ENCODE results near the gene EPHB2.

Gene EPHB2

DNA sequence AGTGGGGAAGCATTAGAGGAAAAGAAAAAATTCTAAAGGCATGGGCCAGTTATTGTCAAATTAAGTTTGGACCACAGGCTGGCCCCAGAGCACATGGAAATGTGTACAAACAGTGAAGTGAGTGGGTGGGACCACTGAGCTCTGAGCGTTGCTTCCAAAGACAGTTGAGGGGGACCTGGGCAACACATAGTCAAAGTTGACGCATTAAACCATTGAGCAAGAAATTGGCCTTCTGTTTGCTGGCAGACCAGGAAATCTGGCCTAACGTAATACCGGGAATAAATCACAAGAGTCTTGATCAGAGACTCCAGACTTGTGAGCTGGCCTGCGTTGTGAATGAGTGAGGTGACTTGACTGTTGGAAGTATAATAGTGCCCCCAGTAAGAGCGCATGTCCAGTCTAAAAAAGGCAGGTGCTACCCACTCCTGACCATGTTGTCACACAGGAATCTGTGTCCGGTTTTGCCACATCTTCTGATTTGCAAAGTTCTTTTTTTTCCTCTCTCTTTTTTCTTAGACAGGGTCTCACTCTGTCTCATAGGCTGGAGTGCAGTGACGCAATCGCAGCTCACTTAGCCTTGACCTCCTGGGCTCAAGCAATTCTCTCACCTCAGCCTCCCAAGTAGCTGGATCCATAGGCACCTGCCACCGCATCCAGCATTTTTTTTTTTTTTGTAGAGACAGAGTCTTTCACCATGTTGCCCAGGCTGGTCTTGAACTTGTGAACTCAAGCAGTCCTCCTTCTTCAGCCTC is 10.7 kb downstream of the EPHB2 start:
- Mint-ChIP-seq H3K4me1 (no peaks in the 10 kb centered on the region), H3K36me3 (no peaks in the 10 kb centered on the region), H3K27ac (no peak overlapping the region), H3K4me3 (no peak overlapping the region), H3K27me3 (peaks cover 13% of the 10 kb centered on the region), H3K9me3 (no peaks in the 10 kb centered on the region)
- DNase-seq (ENCODE audit: low spot score in 2 of 2): no peak
- no peak for ATAC-seq (ENCODE audit: low read depth)

DNA sequence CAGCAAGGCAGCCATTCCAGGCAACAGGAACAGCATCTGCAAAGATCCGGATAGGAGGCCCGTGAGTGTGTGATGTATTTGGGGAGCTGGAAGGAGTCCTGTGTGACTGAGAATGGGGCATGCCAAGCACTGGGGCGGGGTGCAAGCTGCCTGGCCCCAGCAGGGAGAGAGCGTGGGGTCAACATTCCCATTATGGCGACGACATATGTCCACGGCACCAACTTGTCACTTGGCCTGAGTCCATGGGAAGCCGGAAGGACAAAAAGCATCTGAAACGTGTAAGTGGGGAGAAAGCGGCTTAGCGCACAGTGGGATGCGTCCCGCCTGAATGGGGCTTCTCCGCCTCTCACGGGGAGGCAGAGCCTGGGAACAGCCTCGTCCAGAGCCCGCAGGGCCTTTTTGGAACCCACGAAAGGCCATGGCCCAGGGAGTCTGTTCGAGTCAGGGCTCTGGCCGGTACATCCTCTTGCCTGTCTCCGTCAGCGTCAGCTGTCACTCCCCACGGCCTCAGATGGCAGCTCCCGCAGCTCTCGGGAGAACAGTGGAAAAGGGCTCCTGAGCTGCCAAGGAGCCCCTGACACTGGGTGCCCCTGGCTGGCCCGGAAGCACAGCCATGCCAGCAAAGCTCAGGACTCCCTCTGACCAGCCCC is 12.4 kb downstream of the EPHB2 start:
- ATAC-seq (ENCODE audit: low read depth): no peak
- no peaks in the 10 kb centered on the region for H3K9me3 Mint-ChIP-seq
- H3K27me3 Mint-ChIP-seq: peaks cover 17% of the 10 kb centered on the region
- DNase-seq (ENCODE audit: low spot score in 2 of 2): no peak
- no peak overlapping the region for H3K4me3 Mint-ChIP-seq
- no peaks in the 10 kb centered on the region for H3K4me1 Mint-ChIP-seq
- H3K27ac Mint-ChIP-seq: no peak overlapping the region
- no peaks in the 10 kb centered on the region for H3K36me3 Mint-ChIP-seq

DNA sequence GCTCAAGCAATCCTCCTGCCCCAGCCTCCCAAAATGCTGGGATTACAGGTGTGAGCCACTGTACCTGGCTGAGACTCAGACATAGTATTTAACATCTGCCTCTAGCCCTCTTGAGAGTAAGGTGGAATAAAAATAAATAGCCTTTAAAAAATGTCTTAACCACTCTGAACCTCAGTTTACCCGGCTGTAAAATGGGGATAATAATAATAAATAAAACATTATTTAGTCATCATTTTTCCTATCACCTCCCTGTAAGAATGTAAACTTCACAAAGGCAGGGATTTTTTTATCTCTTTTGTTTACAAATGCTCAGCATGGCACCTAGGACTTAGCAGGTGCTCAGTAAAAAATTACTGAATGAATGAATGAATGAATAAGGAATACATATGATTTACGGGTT is 17.2 kb downstream of the EPHB2 start:
- Mint-ChIP-seq H3K4me1 (no peaks in the 10 kb centered on the region), H3K27me3 (peaks cover 15% of the 10 kb centered on the region), H3K36me3 (no peaks in the 10 kb centered on the region), H3K27ac (no peak overlapping the region), H3K4me3 (no peak overlapping the region), H3K9me3 (no peaks in the 10 kb centered on the region)
- DNase-seq (ENCODE audit: low spot score in 2 of 2) (no peak), ATAC-seq (ENCODE audit: low read depth) (no peak)

DNA sequence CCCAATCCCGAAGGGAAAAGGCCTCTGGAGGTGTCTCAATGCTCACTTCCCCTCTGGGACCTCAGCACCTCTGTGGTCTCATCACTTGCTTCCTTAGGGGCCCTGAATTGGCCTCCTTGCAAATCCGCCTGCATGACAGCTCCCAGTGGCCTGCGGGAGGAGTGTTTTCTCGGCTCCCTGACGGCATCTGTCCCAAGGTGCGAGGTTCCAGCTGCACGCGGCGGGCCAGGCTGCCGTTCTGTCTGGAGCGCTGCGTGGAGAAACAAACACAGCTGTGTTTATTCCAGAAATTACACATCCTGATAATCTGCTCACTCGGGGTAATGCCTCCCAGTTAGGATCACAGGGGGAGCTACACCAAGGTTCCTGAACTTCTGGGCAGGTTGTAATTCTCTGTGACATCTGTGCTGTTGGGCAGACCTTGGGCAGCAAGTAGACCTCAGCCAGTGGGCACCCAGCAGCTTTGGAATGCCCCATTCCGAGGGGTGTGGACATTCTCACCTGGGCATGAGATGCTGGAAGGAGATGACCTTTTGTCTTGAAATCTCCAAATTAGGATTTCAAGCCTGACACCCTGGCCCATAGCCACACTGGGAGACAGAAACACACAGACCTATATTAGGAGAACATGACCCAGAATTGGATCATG is 18.2 kb downstream of the EPHB2 start:
- no peaks in the 10 kb centered on the region for H3K4me1 Mint-ChIP-seq
- H3K27me3 Mint-ChIP-seq: peaks cover 15% of the 10 kb centered on the region
- H3K27ac Mint-ChIP-seq: no peak overlapping the region
- DNase-seq (ENCODE audit: low spot score in 2 of 2): no peak
- no peak for ATAC-seq (ENCODE audit: low read depth)
- no peak overlapping the region for H3K4me3 Mint-ChIP-seq
- H3K9me3 Mint-ChIP-seq: no peaks in the 10 kb centered on the region
- no peaks in the 10 kb centered on the region for H3K36me3 Mint-ChIP-seq

DNA sequence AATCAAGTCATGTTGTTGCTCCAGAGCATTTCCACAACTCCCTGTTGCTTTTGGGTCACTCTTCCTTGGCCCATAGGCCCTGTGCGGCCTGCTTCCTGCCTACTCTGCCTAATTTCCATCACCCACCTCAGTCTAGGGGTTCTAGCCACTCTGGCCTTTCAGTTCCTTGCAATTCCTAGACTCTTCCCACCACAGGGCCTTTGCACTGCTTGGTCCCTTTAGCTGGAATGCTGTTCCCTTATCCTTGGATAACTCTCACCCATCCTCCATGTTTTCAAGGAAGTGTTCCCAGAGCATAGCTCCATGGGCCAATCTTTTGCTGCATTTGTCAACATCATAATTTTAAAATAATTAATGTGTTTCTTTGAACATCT is 18.7 kb downstream of the EPHB2 start:
- H3K27me3 Mint-ChIP-seq: peaks cover 15% of the 10 kb centered on the region

DNA sequence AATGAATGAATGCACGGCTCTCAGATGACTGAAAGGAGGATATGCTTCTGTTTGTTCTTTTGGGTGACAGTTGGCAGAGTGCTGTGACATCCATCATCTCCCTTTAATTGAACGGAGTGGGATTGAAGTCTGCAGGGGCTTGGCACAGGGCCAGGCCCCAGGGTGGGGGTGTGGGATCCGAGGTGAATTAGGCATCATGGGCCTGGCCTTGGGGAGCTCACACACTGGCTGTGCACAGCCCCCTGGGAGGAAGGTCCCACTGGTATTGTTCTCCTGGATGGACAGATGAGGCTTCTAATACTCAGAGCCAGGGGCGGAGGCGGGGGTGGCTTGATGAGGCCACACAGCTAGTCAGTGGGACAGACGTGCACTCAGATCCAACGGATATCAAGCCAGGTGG is 19.3 kb downstream of the EPHB2 start:
- Mint-ChIP-seq H3K27me3 (peaks cover 13% of the 10 kb centered on the region), H3K4me1 (no peaks in the 10 kb centered on the region), H3K36me3 (no peaks in the 10 kb centered on the region), H3K4me3 (no peak overlapping the region), H3K27ac (no peak overlapping the region), H3K9me3 (no peaks in the 10 kb centered on the region)
- no peak for ATAC-seq (ENCODE audit: low read depth)
- no peak for DNase-seq (ENCODE audit: low spot score in 2 of 2)

More for the DNA sequence above, 18.7 kb downstream of the EPHB2 start:
- no peak overlapping the region for H3K27ac Mint-ChIP-seq
- no peak overlapping the region for H3K4me3 Mint-ChIP-seq
- DNase-seq (ENCODE audit: low spot score in 2 of 2) (no peak), ATAC-seq (ENCODE audit: low read depth) (no peak)
- H3K36me3 Mint-ChIP-seq: no peaks in the 10 kb centered on the region
- H3K9me3 Mint-ChIP-seq: no peaks in the 10 kb centered on the region
- no peaks in the 10 kb centered on the region for H3K4me1 Mint-ChIP-seq

DNA sequence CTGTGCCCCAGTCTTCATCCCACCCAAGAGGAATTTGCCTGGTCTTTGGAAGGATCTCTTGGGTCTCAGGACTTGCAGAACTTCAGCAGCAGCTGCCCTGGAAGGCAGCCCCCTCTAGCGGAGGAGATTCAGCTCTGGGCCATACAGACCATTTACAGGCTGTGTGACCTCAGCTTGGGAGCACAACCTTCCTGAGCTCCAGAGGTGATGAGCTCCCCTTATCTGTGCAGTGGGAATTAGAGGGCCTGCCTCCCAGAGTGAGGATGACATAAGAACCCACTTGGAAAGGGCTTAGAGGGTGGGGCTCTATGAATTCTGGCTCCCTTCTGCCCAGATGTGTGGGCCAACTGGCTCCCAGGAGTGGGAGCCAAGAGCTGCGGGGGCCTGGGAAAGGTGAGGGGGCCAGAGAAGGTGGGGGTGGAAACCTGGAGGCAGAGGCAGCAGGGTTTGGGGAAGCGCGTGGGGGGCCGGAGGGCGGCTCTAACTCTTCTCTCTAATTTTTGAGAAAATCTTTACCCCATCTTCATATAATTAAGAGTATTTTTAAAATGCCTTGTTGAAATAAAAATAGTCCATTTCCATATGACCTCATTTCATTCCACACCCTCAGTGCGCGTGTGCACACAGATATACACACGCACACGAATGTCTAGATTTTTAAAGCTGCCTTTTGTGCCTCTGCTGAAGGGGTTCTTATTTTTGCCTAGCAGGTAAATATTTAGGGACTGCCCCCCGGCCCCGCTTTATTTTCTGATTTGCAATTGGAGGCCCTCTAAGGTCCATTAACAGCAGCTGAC is 21.5 kb downstream of the EPHB2 start:
- no peak overlapping the region for H3K27ac Mint-ChIP-seq
- peaks cover 1% of the 10 kb centered on the region for H3K27me3 Mint-ChIP-seq
- no peaks in the 10 kb centered on the region for H3K4me1 Mint-ChIP-seq
- ATAC-seq (ENCODE audit: low read depth) (no peak), DNase-seq (ENCODE audit: low spot score in 2 of 2) (no peak)
- no peaks in the 10 kb centered on the region for H3K36me3 Mint-ChIP-seq
- no peak overlapping the region for H3K4me3 Mint-ChIP-seq
- H3K9me3 Mint-ChIP-seq: no peaks in the 10 kb centered on the region

DNA sequence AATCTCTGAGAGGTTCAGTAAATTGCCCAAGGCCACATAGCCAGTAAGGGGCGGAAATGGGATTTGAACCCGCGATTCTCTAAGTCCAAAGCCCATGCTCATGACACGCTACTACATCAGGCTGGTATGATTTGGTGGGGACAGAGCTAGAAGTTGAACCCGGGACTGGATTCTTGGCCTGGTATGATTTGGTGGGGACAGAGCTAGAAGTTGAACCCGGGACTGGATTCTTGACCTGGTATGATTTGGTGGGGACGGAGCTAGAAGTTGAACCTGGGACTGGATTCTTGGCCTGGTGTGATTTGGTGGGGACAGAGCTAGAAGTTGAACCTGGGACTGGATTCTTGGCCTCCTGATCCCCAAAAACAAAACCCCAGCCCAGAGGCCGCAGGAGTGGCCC is 23.0 kb downstream of the EPHB2 start:
- Mint-ChIP-seq H3K27ac (no peak overlapping the region), H3K9me3 (no peaks in the 10 kb centered on the region), H3K4me3 (no peak overlapping the region), H3K27me3 (peaks cover 1% of the 10 kb centered on the region), H3K4me1 (peaks cover 2% of the 10 kb centered on the region), H3K36me3 (no peaks in the 10 kb centered on the region)
- DNase-seq (ENCODE audit: low spot score in 2 of 2) (no peak), ATAC-seq (ENCODE audit: low read depth) (no peak)

DNA sequence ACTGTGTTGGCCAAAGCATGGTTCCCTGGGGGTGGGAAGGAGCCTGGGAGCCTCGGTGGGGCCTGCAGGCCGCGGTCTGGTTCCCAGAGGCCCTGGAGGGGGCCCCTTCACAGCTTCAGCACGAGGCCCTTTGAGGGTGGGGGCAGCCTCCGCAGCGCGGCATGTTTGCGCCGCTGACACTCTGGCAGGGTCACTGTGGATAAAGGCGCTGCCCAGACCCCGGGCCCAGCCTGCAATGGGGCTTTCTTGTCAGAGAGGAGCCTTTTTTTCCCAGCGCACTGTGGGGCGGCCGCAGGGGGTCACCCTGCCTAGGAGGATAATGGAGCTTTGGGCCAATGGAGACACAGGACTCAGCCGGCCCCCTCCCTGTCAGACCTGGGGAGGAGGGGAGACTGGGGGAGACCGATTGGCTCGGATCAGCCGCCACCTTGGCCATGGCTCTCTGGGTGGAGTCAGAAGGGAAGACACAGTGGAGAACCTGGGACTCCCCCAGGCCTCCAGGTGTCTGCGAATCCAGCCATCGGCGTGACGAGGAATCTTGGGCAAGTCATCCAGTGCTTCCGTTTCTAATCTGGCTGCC is 26.0 kb downstream of the EPHB2 start:
- no peak overlapping the region for H3K4me3 Mint-ChIP-seq
- no peak overlapping the region for H3K27ac Mint-ChIP-seq
- ATAC-seq (ENCODE audit: low read depth): no peak
- no peaks in the 10 kb centered on the region for H3K9me3 Mint-ChIP-seq
- peaks cover 2% of the 10 kb centered on the region for H3K4me1 Mint-ChIP-seq
- no peak for DNase-seq (ENCODE audit: low spot score in 2 of 2)
- H3K27me3 Mint-ChIP-seq: peaks cover 8% of the 10 kb centered on the region
- H3K36me3 Mint-ChIP-seq: no peaks in the 10 kb centered on the region

DNA sequence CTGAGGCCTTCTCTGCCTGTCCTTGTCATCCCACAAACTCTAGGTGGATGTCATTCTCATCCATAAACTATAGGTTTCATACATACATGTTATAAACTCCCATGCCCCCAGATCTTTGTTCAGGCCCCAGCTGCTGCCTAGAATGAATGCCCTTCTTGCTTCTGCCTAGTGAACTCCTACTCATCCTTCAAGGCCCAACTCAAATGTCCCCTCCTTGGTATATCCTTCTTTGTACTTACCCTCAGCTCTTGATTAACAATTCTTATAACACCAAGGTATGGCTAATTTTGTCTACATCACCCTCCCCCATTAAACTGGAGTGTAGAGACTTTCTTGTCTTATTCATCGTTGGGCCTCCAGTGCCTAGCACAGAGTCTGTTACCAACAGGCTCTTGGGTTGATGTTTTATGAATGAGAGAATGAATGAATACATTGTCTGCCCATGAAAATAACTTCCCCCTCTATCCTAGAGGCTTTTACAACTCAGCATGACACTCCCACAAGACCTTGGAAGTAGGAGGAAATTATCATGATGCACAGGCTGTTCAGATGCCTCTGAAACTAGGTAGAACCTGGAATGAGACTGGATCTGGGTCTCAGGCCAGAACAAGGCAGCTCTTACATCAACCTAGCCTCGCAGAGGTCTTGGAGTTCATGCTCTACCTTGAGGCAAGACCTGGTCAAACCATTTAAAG is 26.9 kb downstream of the EPHB2 start:
- ATAC-seq (ENCODE audit: low read depth): no peak
- Mint-ChIP-seq H3K4me3 (no peak overlapping the region), H3K36me3 (no peaks in the 10 kb centered on the region), H3K27me3 (peaks cover 8% of the 10 kb centered on the region), H3K27ac (no peak overlapping the region), H3K4me1 (peaks cover 2% of the 10 kb centered on the region), H3K9me3 (no peaks in the 10 kb centered on the region)
- no peak for DNase-seq (ENCODE audit: low spot score in 2 of 2)

DNA sequence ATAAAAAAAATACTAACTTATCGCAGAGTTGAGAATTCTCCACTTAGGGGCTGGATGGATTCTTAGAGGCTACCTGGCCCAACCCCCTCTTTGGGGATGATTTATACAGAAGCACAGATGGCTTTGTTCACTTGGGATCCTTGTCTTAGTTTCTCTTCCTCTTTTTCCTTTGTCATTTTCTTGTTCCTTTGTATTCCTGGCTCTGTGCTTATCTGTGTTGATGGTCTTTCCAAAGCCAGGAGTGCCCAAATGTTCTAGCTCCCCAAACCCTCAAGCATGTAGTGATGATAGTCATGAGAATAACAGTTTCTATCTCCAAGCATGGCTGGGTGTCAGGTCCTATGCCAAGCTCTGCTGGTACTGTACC is 27.4 kb downstream of the EPHB2 start:
- H3K27me3 Mint-ChIP-seq: peaks cover 8% of the 10 kb centered on the region
- H3K4me1 Mint-ChIP-seq: peaks cover 2% of the 10 kb centered on the region
- H3K27ac Mint-ChIP-seq: no peak overlapping the region
- H3K4me3 Mint-ChIP-seq: no peak overlapping the region
- ATAC-seq (ENCODE audit: low read depth) (no peak), DNase-seq (ENCODE audit: low spot score in 2 of 2) (no peak)
- H3K36me3 Mint-ChIP-seq: no peaks in the 10 kb centered on the region
- no peaks in the 10 kb centered on the region for H3K9me3 Mint-ChIP-seq

DNA sequence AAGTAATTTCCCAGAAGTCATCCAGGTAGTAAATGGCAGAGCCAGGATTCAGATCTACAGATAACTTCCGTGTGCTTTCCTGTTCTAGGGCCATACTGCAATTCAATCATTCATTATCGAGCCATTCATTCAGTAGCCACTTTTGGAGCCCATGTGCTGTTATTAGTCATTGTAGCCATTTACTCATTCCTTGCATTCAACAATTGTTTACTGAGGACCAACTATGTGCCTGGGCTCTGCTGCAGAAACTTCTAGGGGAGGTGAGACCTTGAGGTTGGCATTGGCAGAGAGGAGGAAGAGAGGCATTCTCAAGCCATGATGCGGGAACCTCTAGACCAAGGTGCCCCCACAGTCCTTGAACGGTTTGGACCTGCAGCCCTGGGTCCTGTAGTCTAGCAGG is 27.9 kb downstream of the EPHB2 start:
- H3K27me3 Mint-ChIP-seq: peaks cover 8% of the 10 kb centered on the region
- no peak overlapping the region for H3K4me3 Mint-ChIP-seq
- H3K4me1 Mint-ChIP-seq: peaks cover 2% of the 10 kb centered on the region
- DNase-seq (ENCODE audit: low spot score in 2 of 2) (no peak), ATAC-seq (ENCODE audit: low read depth) (no peak)
- no peak overlapping the region for H3K27ac Mint-ChIP-seq
- H3K9me3 Mint-ChIP-seq: no peaks in the 10 kb centered on the region
- no peaks in the 10 kb centered on the region for H3K36me3 Mint-ChIP-seq

DNA sequence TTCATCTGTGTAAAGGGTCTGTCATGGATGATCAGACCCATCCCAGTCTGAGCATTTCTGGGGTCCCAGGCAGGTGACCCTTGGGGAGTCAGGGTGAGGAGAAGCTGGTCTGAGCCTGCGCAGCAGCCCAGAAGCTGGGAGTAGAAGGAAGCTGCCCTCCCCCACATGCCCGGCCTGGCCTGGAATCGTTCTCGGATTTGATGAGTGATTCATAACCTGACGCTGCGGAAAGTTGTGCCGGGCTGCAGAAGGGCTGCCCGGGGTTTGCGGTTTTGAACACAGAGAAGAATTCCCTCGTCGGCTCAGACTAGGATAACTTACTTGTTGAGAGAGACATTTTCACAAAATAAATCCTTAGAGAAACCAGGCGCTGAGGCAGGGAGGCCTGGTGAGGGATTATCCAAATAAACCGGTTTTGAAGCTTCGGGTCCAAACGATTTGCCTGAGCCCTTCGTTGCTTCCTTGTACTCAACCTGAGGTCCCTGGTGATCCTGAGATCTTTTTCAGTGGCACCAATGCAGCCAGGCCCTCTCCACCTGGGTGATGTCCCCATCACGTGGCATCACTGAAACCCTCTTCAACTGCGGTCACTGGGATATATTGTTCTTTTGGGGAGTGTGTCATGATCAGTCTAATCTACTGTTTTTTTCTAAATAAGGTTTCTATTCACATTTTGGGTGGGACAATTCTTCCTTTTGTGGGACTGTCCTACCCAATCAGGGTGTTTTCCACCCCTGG is 29.2 kb downstream of the EPHB2 start:
- H3K4me1 Mint-ChIP-seq: peaks cover 2% of the 10 kb centered on the region
- H3K36me3 Mint-ChIP-seq: no peaks in the 10 kb centered on the region
- no peak overlapping the region for H3K4me3 Mint-ChIP-seq
- no peak for DNase-seq (ENCODE audit: low spot score in 2 of 2)
- H3K27me3 Mint-ChIP-seq: peaks cover 12% of the 10 kb centered on the region
- no peaks in the 10 kb centered on the region for H3K9me3 Mint-ChIP-seq
- no peak for ATAC-seq (ENCODE audit: low read depth)
- no peak overlapping the region for H3K27ac Mint-ChIP-seq
